HUES64 (cell line): ENCODE results near the gene PET117.
"Not testable (repeated sequence)": the region's sequence is repeated elsewhere in the genome, so short reads cannot be mapped to it uniquely, and the experiment has no call there.

Experiments used
- H3K27ac ChIP-seq: 2 replicates; pipeline ENCODE4 v1.7.0; 2013; ENCODE audit warnings: low read depth, low read length, inconsistent platforms
- H3K27me3 ChIP-seq: 2 replicates; pipeline ENCODE4 v1.6.1; 2013; ENCODE audit warnings: mild to moderate bottlenecking, low read length; ENCODE audit not compliant: insufficient read depth
- H3K36me3 ChIP-seq: 2 replicates; pipeline ENCODE4 v1.6.1; 2013; ENCODE audit warnings: mild to moderate bottlenecking, low read length; ENCODE audit not compliant: insufficient read depth
- H3K4me1 ChIP-seq: 2 replicates; pipeline ENCODE4 v1.6.1; 2013; ENCODE audit warnings: mild to moderate bottlenecking, low read length, moderate library complexity; ENCODE audit not compliant: insufficient read depth
- H3K4me3 ChIP-seq: 2 replicates; pipeline ENCODE4 v1.5.1; 2013; ENCODE audit warnings: mild to moderate bottlenecking, low read length, moderate library complexity
- H3K9ac ChIP-seq: 2 replicates; pipeline ENCODE4 v1.6.1; 2013; ENCODE audit warnings: mild to moderate bottlenecking, low read depth, low read length
- H3K9me3 ChIP-seq: 2 replicates; pipeline ENCODE4 v1.6.1; 2013; ENCODE audit warnings: low read depth, low read length; ENCODE audit not compliant: insufficient read depth
- WGBS: fragments of 150-250, 120-280 bp; methylation state at CpG from one replicate; pipeline ENCODE4 v1.1.7; 2013; ENCODE audit warnings: missing lambda C conversion rate; 5-methylcytosine and 5-hydroxymethylcytosine counted together

The PET117 gene

DNA sequence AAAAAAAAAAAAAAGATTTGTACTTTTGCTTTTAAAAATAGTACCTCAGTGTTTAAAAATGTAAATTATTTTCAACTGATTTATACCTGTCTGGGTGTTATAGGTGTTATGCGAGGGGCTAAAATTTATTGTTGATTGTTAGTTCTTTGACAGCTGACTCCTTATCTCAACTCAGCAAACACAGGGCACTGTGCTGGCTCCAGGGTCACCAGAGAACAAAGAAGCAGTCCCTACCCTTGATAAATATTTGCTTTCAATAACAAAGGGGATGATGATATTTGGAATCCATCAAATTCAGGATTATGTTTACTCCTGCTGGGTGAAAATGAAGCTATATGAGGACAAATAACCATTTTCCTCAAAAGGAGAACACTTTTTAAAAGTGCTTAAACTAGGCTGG, 34.2 kb upstream of the PET117 start:
- Histone ChIP-seq H3K27me3 (no peaks in the 10 kb centered on the region), H3K4me3 (no peak overlapping the region), H3K9me3 (no peaks in the 10 kb centered on the region), H3K4me1 (peaks cover 5% of the 10 kb centered on the region; the same call in 1 of the 2 replicates), H3K9ac (no peak overlapping the region), H3K27ac (no peak overlapping the region), H3K36me3 (no peaks in the 10 kb centered on the region)
- no CpG with 5 or more reads among the region's 1 CpG for WGBS

DNA sequence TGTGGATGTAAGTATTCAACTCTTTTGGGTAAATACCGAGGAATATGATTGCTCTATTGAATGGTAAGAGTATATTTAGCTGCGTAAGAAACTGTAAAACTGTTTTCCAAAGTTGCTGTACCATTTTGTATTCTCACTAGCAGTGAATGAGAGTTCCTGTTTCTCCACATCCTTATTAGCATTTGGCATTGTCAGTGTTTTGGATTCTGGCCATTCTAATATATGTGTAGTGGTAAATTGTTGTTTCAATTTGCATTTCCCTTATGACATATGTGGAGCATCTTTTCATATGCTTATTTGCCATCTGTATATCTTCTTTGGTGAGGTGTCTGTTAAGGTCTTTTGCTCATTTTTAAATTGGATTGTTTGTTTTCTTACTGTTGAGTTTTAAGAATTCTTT, 29.3 kb upstream of the PET117 start:
- Histone ChIP-seq H3K27ac (no peak overlapping the region), H3K27me3 (no peaks in the 10 kb centered on the region), H3K36me3 (no peaks in the 10 kb centered on the region), H3K9me3 (no peaks in the 10 kb centered on the region), H3K4me3 (no peak overlapping the region), H3K9ac (no peak overlapping the region), H3K4me1 (no peaks in the 10 kb centered on the region)
- WGBS, result 91% methylated on average over 2 of the region's 2 CpGs

DNA sequence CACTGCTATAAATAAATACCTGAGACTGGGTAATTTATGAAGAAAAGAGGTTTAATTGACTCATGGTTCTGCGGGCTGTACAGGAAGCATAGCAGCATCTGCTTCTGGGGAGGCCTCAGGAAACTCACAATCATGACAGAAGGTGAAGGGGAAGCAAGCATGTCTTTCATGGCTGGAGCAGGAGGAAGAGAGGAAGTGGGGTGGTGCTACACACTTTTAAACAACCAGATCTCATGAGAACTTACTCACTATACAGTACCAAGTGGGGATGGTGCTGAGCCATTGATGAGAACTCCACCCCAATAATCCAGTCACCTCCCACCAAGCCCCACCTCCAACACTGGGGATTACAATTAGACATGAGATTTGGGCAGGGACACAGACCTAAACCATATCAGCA, 9.1 kb upstream of the PET117 start:
- not testable (repeated sequence) for H3K27me3 ChIP-seq, H3K9me3 ChIP-seq, H3K4me3 ChIP-seq, H3K36me3 ChIP-seq, H3K4me1 ChIP-seq, H3K27ac ChIP-seq, H3K9ac ChIP-seq
- 96% methylated on average over 1 of the region's 1 CpG for WGBS

DNA sequence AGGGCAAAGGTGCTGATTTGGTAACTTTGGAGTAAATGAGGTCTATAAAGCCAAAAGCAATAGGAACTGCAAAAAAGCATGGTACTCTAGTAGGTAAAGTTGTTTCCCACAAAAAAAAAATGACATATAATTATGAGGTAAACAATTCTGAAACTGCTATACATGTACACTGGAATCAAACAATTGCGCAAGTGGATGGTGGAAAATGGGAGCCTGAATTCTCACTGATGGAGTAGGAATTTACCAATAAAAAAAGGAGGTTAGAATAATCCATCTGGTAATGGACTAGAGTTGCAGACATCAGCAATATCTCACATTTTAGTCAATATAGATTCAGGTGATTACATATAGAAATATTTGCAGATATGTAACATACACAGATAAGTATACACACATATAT, 5.0 kb upstream of the PET117 start:
- H3K27me3 ChIP-seq, result peaks cover 8% of the 10 kb centered on the region
- no peak overlapping the region for H3K4me3 ChIP-seq
- H3K9ac ChIP-seq, result no peak overlapping the region
- no peaks in the 10 kb centered on the region for H3K9me3 ChIP-seq
- no peaks in the 10 kb centered on the region for H3K36me3 ChIP-seq
- H3K27ac ChIP-seq, result no peak overlapping the region
- WGBS, result 94% methylated on average over 1 of the region's 1 CpG
- peaks cover 3% of the 10 kb centered on the region; the same call in 1 of the 2 replicates for H3K4me1 ChIP-seq

DNA sequence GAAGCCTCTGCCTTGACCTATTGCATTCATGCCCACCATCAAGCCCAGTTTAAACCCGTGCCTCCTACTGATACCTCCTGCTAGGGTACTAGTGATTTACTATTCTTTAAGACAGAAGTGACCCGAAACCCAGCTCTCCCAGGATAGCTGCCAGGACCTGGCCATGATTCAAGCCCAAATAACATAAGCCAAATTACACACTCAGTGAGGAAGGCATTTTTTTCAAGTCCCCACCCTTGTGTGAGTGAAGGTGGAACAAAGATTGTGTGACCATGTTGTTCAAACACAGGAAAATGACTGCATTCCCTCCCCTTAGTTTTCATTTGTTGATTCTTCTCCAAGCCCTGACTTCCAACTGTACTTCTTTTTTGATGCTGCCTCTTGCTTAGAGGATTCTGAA, 3.7 kb upstream of the PET117 start:
- Histone ChIP-seq H3K9ac (no peak overlapping the region), H3K27ac (no peak overlapping the region), H3K36me3 (no peaks in the 10 kb centered on the region), H3K9me3 (no peaks in the 10 kb centered on the region), H3K27me3 (peaks cover 8% of the 10 kb centered on the region), H3K4me1 (peaks cover 7% of the 10 kb centered on the region; the same call in 1 of the 2 replicates), H3K4me3 (no peak overlapping the region)
- WGBS, result 72% methylated on average over 2 of the region's 2 CpGs

DNA sequence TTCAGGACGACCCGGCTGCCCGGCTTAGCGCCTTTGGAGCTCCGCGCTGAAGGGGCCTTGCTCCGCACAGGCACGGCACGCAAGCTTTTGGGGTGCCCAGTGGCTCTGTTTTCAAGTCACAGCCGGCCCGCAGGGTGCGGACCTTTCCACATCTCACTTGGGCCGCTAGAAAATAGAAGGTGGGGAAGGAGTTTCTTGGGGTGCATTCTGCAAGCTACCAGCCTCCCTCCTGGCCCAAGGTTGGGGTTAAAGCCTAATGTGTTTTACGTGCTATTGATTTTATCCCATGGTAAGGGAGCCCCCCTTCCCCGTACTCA, 561 bp downstream of the PET117 start:
- peaks cover 6% of the 10 kb centered on the region for H3K27me3 ChIP-seq
- peak overlapping the region; percentile 96 for H3K9ac ChIP-seq
- peaks cover 15% of the 10 kb centered on the region for H3K36me3 ChIP-seq
- peak overlapping the region; percentile 90 for H3K27ac ChIP-seq
- no peaks in the 10 kb centered on the region for H3K9me3 ChIP-seq
- peak overlapping the region; percentile 99 for H3K4me3 ChIP-seq
- peaks cover 14% of the 10 kb centered on the region; the same call in 1 of the 2 replicates for H3K4me1 ChIP-seq
- under 1% methylated on average over 14 of the region's 15 CpGs for WGBS

DNA sequence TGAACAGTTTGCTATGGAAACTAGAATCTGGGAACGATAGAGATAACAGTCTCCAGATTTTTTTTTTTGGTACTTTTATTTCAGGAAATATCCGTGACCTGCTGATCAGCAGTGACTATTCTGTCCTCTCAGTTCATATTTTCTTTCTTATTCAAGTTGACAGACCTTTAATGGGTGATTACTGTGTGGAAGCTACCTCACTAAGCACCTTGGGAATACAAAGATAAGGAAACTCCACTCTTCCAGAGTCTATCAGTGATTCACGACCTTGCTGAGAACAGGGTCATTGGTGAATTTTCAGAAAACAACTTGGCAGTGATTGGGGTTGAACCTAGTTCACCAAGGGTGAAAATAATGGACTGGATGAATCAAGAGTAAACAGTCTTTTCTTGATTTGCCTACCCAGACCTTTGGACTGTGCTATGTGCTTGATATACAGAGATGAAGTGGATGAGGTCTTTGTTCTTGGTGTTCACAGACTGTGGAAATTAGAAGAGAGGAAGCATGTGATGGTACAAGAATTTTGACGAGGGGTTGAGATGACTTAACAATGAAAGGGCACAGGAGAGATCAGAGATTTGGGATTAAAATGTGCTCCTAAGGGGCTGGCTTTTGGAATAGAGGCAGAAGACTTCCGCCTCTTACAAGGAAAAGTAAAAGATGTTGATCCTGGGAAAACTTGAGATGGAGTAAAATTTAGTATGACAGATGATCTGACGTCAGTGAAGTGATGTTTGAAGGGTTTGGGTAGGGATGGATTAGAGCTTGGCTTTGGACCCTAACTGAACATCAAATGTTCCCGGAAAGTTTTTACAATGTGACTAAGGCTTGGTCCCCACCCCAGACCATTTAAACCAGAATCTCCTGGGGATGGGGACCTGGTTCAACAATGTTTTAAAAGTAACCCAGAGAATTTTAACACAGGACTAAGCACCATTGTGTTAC, 1.2 kb downstream of the PET117 start:
- WGBS, result 45% methylated on average over 7 of the region's 7 CpGs
- no peaks in the 10 kb centered on the region for H3K9me3 ChIP-seq
- no peak overlapping the region for H3K27ac ChIP-seq

DNA sequence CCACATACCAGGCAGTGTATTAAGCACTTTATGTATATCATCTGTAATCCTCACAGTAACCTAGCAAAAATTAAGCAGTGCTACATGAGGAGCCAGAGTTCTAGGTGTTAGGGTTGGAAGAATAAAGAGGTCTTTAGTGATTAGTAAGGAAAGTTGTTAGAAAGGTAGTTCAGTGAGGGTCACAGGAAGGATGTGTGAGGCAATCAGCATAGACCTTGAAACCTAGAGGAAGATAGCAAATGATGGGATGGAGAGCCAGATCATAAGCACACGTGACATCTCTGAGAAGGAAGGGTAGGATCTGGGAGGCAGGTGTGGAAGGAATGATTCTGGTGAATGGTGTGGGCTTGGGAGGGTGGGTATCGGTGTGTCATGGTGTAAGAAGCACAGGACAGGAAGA, 2.2 kb downstream of the PET117 start:
- H3K4me3 ChIP-seq, result peak overlapping the region; percentile 99; the same call in 1 of the 2 replicates
- no peak overlapping the region for H3K27ac ChIP-seq
- peak overlapping the region; percentile 32; the same call in 1 of the 2 replicates for H3K9ac ChIP-seq
- WGBS, result 92% methylated on average over 2 of the region's 2 CpGs
- peaks cover 14% of the 10 kb centered on the region; the same call in 1 of the 2 replicates for H3K4me1 ChIP-seq
- H3K9me3 ChIP-seq, result no peaks in the 10 kb centered on the region
- H3K36me3 ChIP-seq, result peaks cover 21% of the 10 kb centered on the region
- peaks cover 6% of the 10 kb centered on the region for H3K27me3 ChIP-seq

More for the DNA sequence above, 1.2 kb downstream of the PET117 start:
- Histone ChIP-seq H3K27me3 (peaks cover 6% of the 10 kb centered on the region), H3K9ac (peak overlapping the region; percentile 96), H3K4me3 (peak overlapping the region; percentile 99), H3K36me3 (peaks cover 19% of the 10 kb centered on the region), H3K4me1 (peaks cover 14% of the 10 kb centered on the region; the same call in 1 of the 2 replicates)

DNA sequence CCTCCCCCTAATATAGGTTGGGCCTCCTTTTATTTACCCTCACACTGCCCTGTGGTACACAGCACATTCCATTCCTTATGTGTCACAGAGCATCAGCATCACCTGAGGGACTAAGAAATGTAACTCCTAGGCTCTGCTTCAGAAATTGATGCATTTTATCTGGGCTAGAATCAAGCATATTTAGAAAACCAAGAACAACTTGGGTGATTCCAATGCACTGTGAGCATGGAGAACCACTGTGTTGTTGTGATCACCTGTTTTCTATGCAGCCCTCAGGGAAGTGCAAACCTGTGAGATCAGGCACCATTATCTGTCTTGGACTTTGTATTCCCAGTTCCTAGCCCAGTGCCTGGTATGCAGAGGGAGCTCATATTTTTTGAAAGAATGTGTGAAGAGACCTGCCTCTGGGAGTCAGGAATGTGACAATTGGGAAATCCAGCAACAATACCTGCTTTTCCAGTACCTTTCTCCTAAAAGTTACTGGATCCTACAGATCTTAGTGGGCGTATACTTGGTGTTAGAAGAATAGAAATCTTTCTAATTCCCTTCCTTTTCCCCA, 7.0 kb downstream of the PET117 start:
- Histone ChIP-seq H3K4me1 (peaks cover 1% of the 10 kb centered on the region; the same call in 1 of the 2 replicates), H3K9me3 (no peaks in the 10 kb centered on the region), H3K4me3 (no peak overlapping the region), H3K36me3 (peaks cover 58% of the 10 kb centered on the region), H3K27me3 (no peaks in the 10 kb centered on the region), H3K27ac (peak overlapping the region; percentile 9; the same call in 1 of the 2 replicates), H3K9ac (peak overlapping the region; percentile 37; the same call in 1 of the 2 replicates)
- no CpG with 5 or more reads among the region's 1 CpG for WGBS

DNA sequence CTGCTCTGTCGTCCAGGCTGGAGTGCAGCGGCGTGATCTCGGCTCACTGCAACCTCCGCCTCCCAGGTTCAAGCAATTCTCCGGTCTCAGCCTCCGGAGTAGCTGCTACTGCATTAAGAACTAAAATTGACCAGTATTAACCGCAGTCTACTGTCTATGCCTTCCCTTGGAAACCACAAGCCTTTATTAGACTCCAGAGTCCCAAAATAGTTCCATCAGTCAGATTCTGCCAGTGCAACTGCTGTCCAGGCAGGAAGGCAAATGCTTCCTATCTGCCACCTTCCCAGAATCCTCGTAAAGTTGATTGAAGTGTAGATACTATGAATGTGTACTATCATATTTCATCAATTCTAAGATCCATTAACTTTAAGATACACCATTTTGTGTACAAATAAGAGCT, 16.7 kb downstream of the PET117 start:
- H3K9me3 ChIP-seq, result no peaks in the 10 kb centered on the region
- H3K27ac ChIP-seq, result no peak overlapping the region
- 97% methylated on average over 8 of the region's 9 CpGs for WGBS
- H3K36me3 ChIP-seq, result peaks cover 64% of the 10 kb centered on the region
- no peaks in the 10 kb centered on the region for H3K4me1 ChIP-seq
- H3K9ac ChIP-seq, result no peak overlapping the region
- H3K27me3 ChIP-seq, result no peaks in the 10 kb centered on the region
- H3K4me3 ChIP-seq, result no peak overlapping the region

DNA sequence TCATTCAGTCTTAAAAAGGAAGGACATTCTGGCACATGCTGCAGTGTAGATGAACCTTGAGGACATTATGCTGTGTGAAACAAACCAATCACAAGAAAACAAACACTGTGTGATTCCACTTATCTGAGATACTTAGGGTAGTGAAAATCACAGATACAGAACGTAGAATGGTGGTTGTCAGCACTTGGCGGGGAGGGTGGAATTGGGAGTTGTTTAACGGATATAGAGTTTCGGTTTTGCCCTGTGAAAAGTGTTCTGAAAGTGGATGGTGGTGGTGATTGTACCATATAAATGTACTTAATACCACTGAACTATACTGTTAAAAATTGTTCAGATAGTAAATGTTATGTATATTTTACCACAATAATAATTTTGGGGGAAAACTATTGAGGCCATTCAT, 18.4 kb downstream of the PET117 start:
- H3K27me3 ChIP-seq, result no peaks in the 10 kb centered on the region
- no peak overlapping the region for H3K27ac ChIP-seq
- WGBS, result 98% methylated on average over 4 of the region's 4 CpGs
- no peaks in the 10 kb centered on the region for H3K9me3 ChIP-seq
- H3K9ac ChIP-seq, result no peak overlapping the region
- no peak overlapping the region for H3K4me3 ChIP-seq
- H3K36me3 ChIP-seq, result peaks cover 57% of the 10 kb centered on the region
- no peaks in the 10 kb centered on the region for H3K4me1 ChIP-seq
